Measurements from ENCODE around the gene ADM2.

DNA sequence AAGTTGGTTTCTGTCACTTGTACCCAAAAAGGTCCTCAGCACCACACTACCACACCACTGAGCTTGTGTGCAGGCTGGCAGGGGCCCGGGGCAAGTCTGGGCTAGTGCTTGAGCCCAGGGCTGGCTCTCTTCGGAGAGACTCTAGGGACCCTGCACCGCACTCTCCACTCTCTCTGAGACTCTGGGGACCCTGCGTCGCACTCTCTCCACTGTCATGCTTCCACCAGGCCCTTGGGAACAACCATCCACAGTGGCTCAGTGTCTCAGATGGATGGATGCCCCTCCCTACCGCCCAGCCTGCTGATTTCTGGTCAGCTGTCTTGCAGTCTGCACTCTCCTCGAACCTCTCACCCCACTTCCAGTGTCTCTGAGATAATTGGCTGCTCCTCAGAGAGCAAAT, 4.5 kb upstream of the ADM2 start:
- TF ChIP-seq, protein P1, sequence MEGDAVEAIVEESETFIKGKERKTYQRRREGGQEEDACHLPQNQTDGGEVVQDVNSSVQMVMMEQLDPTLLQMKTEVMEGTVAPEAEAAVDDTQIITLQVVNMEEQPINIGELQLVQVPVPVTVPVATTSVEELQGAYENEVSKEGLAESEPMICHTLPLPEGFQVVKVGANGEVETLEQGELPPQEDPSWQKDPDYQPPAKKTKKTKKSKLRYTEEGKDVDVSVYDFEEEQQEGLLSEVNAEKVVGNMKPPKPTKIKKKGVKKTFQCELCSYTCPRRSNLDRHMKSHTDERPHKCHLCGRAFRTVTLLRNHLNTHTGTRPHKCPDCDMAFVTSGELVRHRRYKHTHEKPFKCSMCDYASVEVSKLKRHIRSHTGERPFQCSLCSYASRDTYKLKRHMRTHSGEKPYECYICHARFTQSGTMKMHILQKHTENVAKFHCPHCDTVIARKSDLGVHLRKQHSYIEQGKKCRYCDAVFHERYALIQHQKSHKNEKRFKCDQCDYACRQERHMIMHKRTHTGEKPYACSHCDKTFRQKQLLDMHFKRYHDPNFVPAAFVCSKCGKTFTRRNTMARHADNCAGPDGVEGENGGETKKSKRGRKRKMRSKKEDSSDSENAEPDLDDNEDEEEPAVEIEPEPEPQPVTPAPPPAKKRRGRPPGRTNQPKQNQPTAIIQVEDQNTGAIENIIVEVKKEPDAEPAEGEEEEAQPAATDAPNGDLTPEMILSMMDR (IDR thresholded peaks at IDR 0.05): no peak
- TF ChIP-seq POLR2A (IDR thresholded peaks at IDR 0.05; ENCODE audit: low read depth): no peak
- TF ChIP-seq POLR2AphosphoS5 (IDR thresholded peaks at IDR 0.05): no peak
- no peak for TF ChIP-seq EP300 (IDR thresholded peaks at IDR 0.05)

Data from esophagus muscularis mucosa (tissue), 4 donors.